ENCODE data around the gene ERVW-1.
"Not testable (repeated sequence)": the region's sequence is repeated elsewhere in the genome, so short reads cannot be mapped to it uniquely, and the experiment has no call there.

Gene ERVW-1, protein sequence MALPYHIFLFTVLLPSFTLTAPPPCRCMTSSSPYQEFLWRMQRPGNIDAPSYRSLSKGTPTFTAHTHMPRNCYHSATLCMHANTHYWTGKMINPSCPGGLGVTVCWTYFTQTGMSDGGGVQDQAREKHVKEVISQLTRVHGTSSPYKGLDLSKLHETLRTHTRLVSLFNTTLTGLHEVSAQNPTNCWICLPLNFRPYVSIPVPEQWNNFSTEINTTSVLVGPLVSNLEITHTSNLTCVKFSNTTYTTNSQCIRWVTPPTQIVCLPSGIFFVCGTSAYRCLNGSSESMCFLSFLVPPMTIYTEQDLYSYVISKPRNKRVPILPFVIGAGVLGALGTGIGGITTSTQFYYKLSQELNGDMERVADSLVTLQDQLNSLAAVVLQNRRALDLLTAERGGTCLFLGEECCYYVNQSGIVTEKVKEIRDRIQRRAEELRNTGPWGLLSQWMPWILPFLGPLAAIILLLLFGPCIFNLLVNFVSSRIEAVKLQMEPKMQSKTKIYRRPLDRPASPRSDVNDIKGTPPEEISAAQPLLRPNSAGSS

DNA sequence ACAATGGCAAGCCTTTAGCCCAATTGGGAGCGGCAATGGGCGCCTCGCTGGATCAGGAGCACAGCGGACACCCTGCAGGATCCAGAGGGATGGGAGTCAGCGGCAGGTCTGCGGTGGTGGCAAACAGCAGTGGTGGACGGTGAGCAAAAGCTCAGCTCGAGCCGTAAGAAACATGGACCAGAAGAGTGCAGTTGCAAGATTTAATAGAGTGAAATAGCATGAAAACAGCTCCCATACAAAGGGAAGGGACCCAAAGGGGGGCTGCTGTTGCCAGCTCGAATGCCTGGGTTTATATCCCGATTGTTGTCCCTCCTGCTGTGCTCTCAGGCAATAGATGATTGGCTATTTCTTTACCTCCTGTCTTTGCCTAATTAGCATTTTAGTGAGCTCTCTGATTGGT lies at the start of gene ERVW-1:
Gene ERVW-1, minus strand, starts transcription at position 266 of the 400 bp plus-strand sequence. CDS start 7,565 bp downstream, outside the sequence.
- H3K4me3 ChIP-seq (ENCODE audit: low read length); H3K36me3 ChIP-seq (ENCODE audit: insufficient read depth, low read length); H3K9me3 ChIP-seq (ENCODE audit: low read length); H3K27me3 ChIP-seq (ENCODE audit: insufficient read depth, low read length); H3K4me1 ChIP-seq (ENCODE audit: insufficient read depth, low read length); H2AFZ ChIP-seq (ENCODE audit: low read depth, low read length): not testable (repeated sequence)

DNA sequence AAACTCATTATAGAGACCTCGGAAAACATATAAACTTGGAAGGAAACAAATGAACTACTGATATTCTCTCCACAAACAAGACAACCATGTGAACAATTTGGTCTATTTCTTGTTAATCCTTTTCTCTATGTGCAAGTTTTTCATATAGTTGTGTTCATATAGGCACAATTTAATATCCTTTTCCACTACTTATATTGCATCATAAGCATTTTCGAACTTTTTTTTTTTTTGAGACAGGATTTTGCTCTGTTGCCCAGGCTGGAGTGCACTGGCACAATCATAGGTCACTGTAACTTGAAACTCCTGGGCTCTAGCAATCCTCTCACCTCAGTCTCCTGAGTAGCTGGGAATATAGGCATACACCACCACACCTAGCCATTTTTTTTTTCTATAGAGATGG lies 45.4 kb upstream of the ERVW-1 start:
- no peaks in the 10 kb centered on the region for H3K27me3 ChIP-seq (ENCODE audit: insufficient read depth, low read length)
- peaks cover 19% of the 10 kb centered on the region for H3K36me3 ChIP-seq (ENCODE audit: insufficient read depth, low read length)
- H2AFZ ChIP-seq (ENCODE audit: low read depth, low read length): no peak overlapping the region
- peaks cover 14% of the 10 kb centered on the region for H3K4me1 ChIP-seq (ENCODE audit: insufficient read depth, low read length)
- H3K9me3 ChIP-seq (ENCODE audit: low read length): no peaks in the 10 kb centered on the region
- no peak overlapping the region for H3K4me3 ChIP-seq (ENCODE audit: low read length)

DNA sequence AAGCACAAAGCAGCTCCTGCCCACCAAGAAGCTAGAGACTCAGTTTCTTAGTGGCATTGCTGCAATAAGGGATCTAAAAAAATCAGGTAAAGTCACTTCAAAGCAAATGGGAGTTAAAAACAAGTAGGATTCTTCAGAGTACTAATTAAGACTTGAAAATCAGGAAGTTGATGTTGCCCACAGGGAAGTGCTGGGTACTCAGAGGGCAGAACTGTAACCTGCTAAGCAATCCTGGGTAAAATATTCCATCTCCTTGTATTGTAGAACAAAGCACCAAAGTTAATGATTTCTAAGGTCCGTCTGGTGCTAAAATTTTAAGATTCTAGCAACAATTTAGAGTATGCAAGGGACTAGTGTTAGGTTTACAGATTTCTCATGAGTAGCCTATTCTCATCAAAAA lies 42.3 kb upstream of the ERVW-1 start:
- Histone ChIP-seq H3K4me3 (ENCODE audit: low read length) (no peak overlapping the region), H3K27me3 (ENCODE audit: insufficient read depth, low read length) (no peaks in the 10 kb centered on the region), H3K9me3 (ENCODE audit: low read length) (no peaks in the 10 kb centered on the region), H3K36me3 (ENCODE audit: insufficient read depth, low read length) (peaks cover 39% of the 10 kb centered on the region), H3K4me1 (ENCODE audit: insufficient read depth, low read length) (no peaks in the 10 kb centered on the region), H2AFZ (ENCODE audit: low read depth, low read length) (no peak overlapping the region)

DNA sequence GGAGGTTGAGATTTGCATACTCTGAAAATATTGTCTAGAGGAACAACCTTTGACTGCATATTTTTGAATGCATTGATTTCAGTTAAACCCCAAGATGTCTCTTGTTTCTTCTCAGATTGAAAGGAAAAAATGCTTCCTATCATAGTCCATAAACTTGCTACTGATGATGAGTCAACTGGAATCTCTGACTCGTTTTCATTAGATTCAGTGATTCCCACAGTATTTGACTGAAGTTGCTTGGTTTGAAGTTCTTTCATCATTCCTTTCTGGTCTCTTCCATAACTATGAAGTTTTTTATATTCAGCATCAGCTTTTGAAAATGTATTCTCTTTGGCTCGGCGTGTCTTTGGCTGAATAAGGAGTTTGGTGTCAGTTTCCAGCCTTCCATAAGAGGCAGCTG lies 39.9 kb upstream of the ERVW-1 start:
- Histone ChIP-seq H3K9me3 (ENCODE audit: low read length) (no peaks in the 10 kb centered on the region), H3K4me3 (ENCODE audit: low read length) (no peak overlapping the region), H3K4me1 (ENCODE audit: insufficient read depth, low read length) (no peaks in the 10 kb centered on the region), H2AFZ (ENCODE audit: low read depth, low read length) (no peak overlapping the region), H3K36me3 (ENCODE audit: insufficient read depth, low read length) (peaks cover 51% of the 10 kb centered on the region), H3K27me3 (ENCODE audit: insufficient read depth, low read length) (no peaks in the 10 kb centered on the region)

DNA sequence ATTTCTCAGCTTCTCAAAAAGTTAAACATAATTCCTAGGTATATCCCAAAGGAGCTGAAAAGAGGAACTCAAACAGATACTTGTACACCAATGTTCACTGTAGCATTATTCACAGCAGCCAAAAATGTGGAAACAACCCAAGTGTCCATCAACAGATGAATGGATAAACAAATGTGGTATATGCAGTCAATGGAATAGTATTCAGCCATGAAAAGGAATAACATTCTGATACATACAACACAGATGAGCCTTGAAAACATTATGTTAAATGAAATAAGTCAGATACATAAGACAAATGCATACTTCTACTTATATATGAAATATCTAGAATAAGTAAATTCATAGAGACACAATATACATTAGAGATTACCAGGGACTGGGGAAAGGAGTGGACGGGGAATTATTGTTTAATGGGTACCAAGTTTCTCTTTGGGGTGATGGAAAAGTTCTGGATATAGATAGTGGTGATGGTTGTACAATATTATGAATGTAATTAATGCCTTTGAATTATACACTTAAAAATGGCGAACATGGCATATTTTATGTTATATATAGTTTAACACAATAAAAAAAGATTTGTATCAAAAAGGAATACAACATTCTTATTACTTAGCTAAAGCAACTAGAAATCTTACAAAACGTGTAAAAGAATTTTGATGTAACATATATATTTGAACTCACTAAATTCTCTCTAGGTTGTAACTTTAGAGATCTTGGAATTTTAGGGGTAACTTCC lies 35.6 kb upstream of the ERVW-1 start:
- H3K4me3 ChIP-seq (ENCODE audit: low read length): no peak overlapping the region
- H3K36me3 ChIP-seq (ENCODE audit: insufficient read depth, low read length): peaks cover 44% of the 10 kb centered on the region
- H3K27me3 ChIP-seq (ENCODE audit: insufficient read depth, low read length): no peaks in the 10 kb centered on the region

DNA sequence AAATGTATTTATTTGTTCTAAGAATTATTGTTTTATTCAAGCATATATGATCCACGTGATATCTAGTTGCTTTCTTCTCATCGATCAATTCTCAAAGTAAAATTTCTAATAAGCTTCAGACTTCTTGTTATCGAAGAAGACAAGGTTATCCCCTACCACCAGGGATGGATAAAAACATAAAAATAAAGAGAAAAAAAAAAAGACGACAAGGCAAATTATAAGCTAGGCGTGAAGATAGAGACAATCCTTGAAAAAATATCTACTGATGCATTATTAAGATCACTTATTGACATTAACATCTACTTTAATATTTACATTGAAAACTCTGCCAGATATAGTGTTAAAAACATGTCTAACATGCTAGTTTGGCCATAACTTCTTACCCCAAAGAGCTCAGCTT lies 31.2 kb upstream of the ERVW-1 start:
- Histone ChIP-seq H3K4me1 (ENCODE audit: insufficient read depth, low read length) (peaks cover 6% of the 10 kb centered on the region), H2AFZ (ENCODE audit: low read depth, low read length) (no peak overlapping the region), H3K4me3 (ENCODE audit: low read length) (no peak overlapping the region), H3K27me3 (ENCODE audit: insufficient read depth, low read length) (no peaks in the 10 kb centered on the region), H3K9me3 (ENCODE audit: low read length) (no peaks in the 10 kb centered on the region), H3K36me3 (ENCODE audit: insufficient read depth, low read length) (peaks cover 36% of the 10 kb centered on the region)

More for the DNA sequence above, 35.6 kb upstream of the ERVW-1 start:
- H3K4me1 ChIP-seq (ENCODE audit: insufficient read depth, low read length): no peaks in the 10 kb centered on the region
- no peak overlapping the region for H2AFZ ChIP-seq (ENCODE audit: low read depth, low read length)
- no peaks in the 10 kb centered on the region for H3K9me3 ChIP-seq (ENCODE audit: low read length)

DNA sequence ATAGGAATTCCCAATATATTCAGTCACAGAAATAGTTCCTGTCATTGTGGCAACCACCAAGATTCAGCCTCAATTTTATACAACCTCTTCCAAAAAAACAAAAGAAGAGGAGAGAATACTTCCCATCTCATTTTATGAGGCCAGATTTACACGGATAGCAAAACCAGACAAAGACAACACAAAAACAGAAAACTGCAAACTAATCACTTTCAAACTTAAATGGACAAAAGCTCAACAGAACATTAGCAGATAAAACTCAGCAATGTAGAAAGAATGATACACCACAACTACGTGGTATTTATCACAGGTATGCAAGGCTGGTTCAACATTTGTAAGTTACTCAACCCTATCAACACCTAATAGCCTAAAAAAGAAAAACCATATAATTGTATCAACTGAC lies 28.6 kb upstream of the ERVW-1 start:
- H3K9me3 ChIP-seq (ENCODE audit: low read length): no peaks in the 10 kb centered on the region
- peaks cover 6% of the 10 kb centered on the region for H3K4me1 ChIP-seq (ENCODE audit: insufficient read depth, low read length)
- no peaks in the 10 kb centered on the region for H3K27me3 ChIP-seq (ENCODE audit: insufficient read depth, low read length)
- no peak overlapping the region for H2AFZ ChIP-seq (ENCODE audit: low read depth, low read length)
- H3K4me3 ChIP-seq (ENCODE audit: low read length): no peak overlapping the region
- H3K36me3 ChIP-seq (ENCODE audit: insufficient read depth, low read length): peaks cover 50% of the 10 kb centered on the region

DNA sequence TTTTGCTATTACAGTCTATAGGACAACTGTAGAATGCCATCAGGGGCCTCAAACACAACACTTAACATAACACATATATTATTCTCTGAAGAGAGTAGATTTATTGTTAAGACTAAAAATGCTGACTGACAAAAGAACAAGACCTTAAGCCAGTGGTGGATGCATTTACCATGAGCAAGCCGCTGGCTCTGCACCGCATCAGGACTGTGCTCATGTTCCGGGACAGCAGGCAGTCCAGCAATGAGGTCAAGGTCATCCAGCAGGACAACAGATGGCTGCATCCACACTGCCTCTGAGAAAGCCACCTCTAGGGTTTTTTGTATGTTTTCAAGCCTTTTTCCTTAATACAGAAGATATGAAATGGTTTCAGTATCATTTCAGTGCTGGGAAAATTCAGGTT lies 26.8 kb upstream of the ERVW-1 start:
- Histone ChIP-seq H3K4me3 (ENCODE audit: low read length) (no peak overlapping the region), H2AFZ (ENCODE audit: low read depth, low read length) (no peak overlapping the region), H3K36me3 (ENCODE audit: insufficient read depth, low read length) (peaks cover 64% of the 10 kb centered on the region), H3K4me1 (ENCODE audit: insufficient read depth, low read length) (peaks cover 6% of the 10 kb centered on the region), H3K27me3 (ENCODE audit: insufficient read depth, low read length) (no peaks in the 10 kb centered on the region), H3K9me3 (ENCODE audit: low read length) (no peaks in the 10 kb centered on the region)

DNA sequence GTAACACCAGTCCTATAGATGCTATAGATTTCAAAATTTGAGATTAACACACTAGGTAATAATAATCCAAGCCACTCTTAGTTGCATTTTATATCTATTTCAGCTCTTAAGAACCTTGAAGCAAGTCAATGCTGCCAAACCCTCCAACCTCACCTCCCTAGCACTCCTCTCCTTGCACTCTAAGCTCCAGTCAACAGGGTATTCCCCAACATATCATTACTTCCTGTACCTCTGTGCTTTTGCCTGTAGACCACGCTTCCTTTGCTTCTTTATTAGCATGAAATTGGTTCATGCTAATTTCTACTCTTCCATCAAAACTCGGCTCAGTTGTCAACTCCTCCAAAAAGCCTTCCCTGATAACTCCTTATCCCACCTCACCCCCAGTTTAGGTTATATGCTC lies 26.0 kb upstream of the ERVW-1 start:
- H3K27me3 ChIP-seq (ENCODE audit: insufficient read depth, low read length): no peaks in the 10 kb centered on the region
- H3K4me1 ChIP-seq (ENCODE audit: insufficient read depth, low read length): peaks cover 6% of the 10 kb centered on the region
- H2AFZ ChIP-seq (ENCODE audit: low read depth, low read length): no peak overlapping the region
- no peak overlapping the region for H3K4me3 ChIP-seq (ENCODE audit: low read length)
- H3K9me3 ChIP-seq (ENCODE audit: low read length): no peaks in the 10 kb centered on the region
- peaks cover 67% of the 10 kb centered on the region for H3K36me3 ChIP-seq (ENCODE audit: insufficient read depth, low read length)

DNA sequence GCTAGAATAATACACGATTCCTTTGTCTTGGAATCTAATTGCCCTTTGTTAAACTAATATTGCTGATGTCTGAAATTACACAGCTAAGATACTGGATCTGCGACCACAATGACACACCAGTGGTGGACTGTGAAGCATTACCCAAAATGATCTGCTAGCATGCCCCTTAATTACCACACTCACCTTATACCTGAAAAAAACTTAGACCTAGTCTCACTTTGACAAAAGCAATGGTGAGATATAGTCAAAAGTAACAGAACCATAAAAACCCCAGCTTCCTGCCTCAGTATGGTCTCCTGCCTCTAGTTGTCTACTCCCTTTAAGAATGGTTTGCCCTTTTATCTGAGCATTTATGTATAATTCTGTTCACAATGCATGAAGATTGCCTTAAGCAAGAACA lies 20.8 kb upstream of the ERVW-1 start:
- no peaks in the 10 kb centered on the region for H3K4me1 ChIP-seq (ENCODE audit: insufficient read depth, low read length)
- no peaks in the 10 kb centered on the region for H3K9me3 ChIP-seq (ENCODE audit: low read length)
- H3K36me3 ChIP-seq (ENCODE audit: insufficient read depth, low read length): peaks cover 72% of the 10 kb centered on the region
- H3K27me3 ChIP-seq (ENCODE audit: insufficient read depth, low read length): no peaks in the 10 kb centered on the region
- H3K4me3 ChIP-seq (ENCODE audit: low read length): no peak overlapping the region
- no peak overlapping the region for H2AFZ ChIP-seq (ENCODE audit: low read depth, low read length)

DNA sequence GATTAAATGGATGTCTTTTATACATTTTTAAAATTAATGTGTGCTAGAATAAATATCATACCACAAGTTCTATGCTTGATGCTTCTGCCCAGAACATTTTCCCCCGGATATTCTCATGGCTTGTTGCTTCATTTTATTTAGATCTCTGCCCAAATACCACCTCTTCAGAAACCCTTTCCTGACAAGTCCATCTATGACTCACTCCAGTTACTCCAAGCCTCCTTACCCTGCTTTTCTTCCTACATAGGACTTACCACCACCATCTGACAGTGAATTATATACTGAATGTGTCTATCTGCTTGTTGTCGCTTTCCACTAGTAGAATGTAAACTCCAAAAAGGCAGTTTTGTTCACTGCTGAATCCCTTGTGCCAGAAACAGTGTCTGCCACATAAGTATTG lies 19.1 kb upstream of the ERVW-1 start:
- no peaks in the 10 kb centered on the region for H3K9me3 ChIP-seq (ENCODE audit: low read length)
- no peak overlapping the region for H2AFZ ChIP-seq (ENCODE audit: low read depth, low read length)
- peaks cover 71% of the 10 kb centered on the region for H3K36me3 ChIP-seq (ENCODE audit: insufficient read depth, low read length)
- H3K27me3 ChIP-seq (ENCODE audit: insufficient read depth, low read length): no peaks in the 10 kb centered on the region
- no peak overlapping the region for H3K4me3 ChIP-seq (ENCODE audit: low read length)
- no peaks in the 10 kb centered on the region for H3K4me1 ChIP-seq (ENCODE audit: insufficient read depth, low read length)

DNA sequence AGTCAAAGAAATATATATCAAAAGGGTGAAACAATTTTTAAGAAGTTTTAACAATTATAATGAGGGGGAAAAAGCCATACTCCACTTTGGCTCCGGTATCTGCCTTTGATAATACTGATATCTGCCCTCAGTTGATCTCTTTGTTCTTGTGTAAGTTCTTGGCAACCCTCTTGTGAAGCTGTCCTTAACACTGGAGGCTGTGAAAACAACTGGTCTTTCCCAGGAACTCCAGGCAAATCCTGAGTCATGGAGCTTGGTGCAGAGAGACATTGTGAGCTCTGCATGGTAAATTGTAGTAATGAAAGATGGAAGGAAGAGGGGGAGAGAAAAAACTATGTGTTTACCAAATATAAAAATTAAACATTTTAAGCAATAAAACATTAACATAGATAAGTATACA lies 11.9 kb upstream of the ERVW-1 start:
- H3K9me3 ChIP-seq (ENCODE audit: low read length): no peaks in the 10 kb centered on the region
- H3K36me3 ChIP-seq (ENCODE audit: insufficient read depth, low read length): peaks cover 78% of the 10 kb centered on the region
- H3K4me1 ChIP-seq (ENCODE audit: insufficient read depth, low read length): no peaks in the 10 kb centered on the region
- H3K27me3 ChIP-seq (ENCODE audit: insufficient read depth, low read length): no peaks in the 10 kb centered on the region
- H2AFZ ChIP-seq (ENCODE audit: low read depth, low read length): no peak overlapping the region
- H3K4me3 ChIP-seq (ENCODE audit: low read length): no peak overlapping the region

DNA sequence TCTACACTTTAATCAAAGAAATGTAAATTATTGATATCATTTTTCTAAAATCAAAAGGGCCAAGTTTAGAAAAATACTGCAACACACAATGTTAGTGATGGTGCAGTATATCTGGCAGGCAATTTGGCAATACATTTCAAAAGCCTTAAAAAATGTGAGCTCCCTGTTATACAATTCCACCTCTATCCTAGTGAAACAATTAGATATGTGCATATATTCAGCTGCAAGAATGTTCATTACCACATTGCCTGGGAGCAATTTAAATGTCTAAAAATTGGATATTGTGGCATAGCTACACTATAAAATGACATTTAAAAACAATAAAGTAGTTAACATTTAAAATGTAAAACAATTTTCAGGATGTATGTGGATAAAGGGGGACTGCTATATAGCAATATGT lies 10.1 kb upstream of the ERVW-1 start:
- Histone ChIP-seq H3K4me3 (ENCODE audit: low read length) (no peak overlapping the region), H2AFZ (ENCODE audit: low read depth, low read length) (no peak overlapping the region), H3K27me3 (ENCODE audit: insufficient read depth, low read length) (no peaks in the 10 kb centered on the region), H3K4me1 (ENCODE audit: insufficient read depth, low read length) (no peaks in the 10 kb centered on the region), H3K9me3 (ENCODE audit: low read length) (no peaks in the 10 kb centered on the region), H3K36me3 (ENCODE audit: insufficient read depth, low read length) (peaks cover 62% of the 10 kb centered on the region)

All from neuron (in vitro differentiated cells).